ENCODE results near the gene FRMD4A. TPM values are rescaled to one million over a fixed set of nuclear protein-coding genes. Genes with fewer than 3 reads are reported as not detected.
"Not testable (repeated sequence)": the region's sequence is repeated elsewhere in the genome, so short reads cannot be mapped to it uniquely, and the experiment has no call there.

The FRMD4A gene
- total RNA-seq, 1 donor from 2014 or later, result 0.32 TPM

DNA sequence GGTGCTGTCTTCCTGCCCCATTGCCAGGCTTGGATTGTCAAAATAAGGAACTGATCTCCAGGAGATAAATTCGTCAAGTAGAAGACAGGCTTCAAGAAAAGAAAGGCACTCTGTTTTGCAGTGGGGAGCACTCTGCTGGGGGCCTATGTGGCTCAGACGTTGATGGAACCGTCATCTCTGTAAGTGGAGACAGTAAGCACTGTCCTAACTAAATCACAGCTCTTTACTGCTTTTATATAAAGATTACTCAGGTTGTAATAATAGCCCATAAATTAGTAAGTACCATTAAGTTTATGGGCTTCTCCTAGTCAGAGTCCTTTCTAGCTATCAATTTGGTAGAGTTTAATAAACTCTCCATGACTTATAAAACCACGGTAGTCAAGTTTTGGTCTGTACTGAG is 249.9 kb downstream of the FRMD4A start:
- H3K27me3 Mint-ChIP-seq (ENCODE audit: low read depth), result no peaks in the 10 kb centered on the region
- DNase-seq (ENCODE audit: low spot score), result no peak

DNA sequence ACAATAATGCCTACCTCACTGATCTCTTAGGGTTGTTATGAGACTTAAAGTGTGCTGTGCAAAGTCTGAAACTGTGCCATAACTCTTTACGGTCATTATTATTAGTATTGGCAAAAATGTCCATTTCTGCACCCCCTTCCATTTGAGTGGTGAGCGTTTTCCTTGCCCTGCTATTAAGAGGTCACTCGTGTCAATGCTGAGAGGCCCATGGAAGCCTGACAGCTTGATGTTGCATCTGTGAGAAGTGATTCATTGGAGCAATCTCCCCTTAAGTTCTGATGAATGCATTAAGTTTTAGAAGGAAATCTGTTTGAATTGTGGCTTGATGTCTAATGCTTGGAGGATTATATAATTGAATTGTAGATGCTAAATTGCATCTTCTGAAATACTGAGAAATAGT is 253.3 kb downstream of the FRMD4A start:
- H3K9me3 Mint-ChIP-seq, result no peaks in the 10 kb centered on the region
- intact Hi-C loops (cut with micrococcal nuclease), result no loop called here
- no peak overlapping the region for H3K4me3 Mint-ChIP-seq (ENCODE audit: low read depth)
- no peaks in the 10 kb centered on the region for H3K27me3 Mint-ChIP-seq (ENCODE audit: low read depth)
- H3K4me1 Mint-ChIP-seq (ENCODE audit: low read depth), result no peaks in the 10 kb centered on the region
- H3K27ac Mint-ChIP-seq, result no peak overlapping the region
- DNase-seq (ENCODE audit: low spot score), result no peak
- no peaks in the 10 kb centered on the region for H3K36me3 Mint-ChIP-seq (ENCODE audit: low read depth)

More for the DNA sequence above, 249.9 kb downstream of the FRMD4A start:
- no peaks in the 10 kb centered on the region for H3K4me1 Mint-ChIP-seq (ENCODE audit: low read depth)
- H3K4me3 Mint-ChIP-seq (ENCODE audit: low read depth), result no peak overlapping the region
- intact Hi-C loops (cut with micrococcal nuclease), result no loop called here
- no peak overlapping the region for H3K27ac Mint-ChIP-seq
- H3K9me3 Mint-ChIP-seq, result no peaks in the 10 kb centered on the region
- H3K36me3 Mint-ChIP-seq (ENCODE audit: low read depth), result no peaks in the 10 kb centered on the region

DNA sequence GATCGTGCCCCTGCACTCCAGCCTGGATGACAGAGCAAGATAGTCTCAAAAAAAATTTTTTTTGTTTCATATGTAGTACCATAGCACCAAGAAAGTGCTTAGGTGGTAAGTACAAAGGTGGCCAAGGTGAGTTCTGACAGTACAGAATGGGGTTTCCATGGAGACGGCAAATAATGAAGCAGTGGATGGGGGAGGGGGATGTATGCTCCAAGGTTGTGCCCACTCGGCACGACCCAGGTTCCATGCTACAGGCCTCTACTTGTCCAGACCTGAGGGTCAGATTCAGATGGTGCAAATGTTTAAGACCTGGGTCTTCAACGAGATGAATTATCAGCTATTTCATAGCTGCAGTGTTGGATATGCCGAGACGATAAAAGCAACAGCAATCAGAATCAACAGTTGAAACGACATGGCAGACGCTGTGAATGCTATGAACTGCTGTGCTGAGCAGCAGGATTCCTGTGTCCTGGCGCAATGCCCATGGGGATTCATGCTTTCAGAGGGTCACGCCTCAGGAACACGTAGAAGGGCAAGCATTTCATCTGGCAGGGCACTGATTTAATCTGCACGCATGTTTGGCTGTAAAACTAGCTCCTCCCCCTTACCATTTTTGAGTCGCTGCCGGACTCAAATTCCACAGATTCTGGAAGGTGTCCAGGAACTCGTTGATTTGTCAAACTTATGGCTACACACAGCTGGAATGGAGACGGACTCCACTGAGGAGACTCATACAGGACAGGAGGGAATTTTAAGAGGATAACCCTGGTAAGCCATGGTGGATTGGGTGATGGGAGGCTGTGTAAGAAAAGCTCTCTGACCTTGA is 256.5 kb downstream of the FRMD4A start:
- no peak overlapping the region for H3K4me3 Mint-ChIP-seq (ENCODE audit: low read depth)
- H3K9me3 Mint-ChIP-seq, result no peaks in the 10 kb centered on the region
- H3K27me3 Mint-ChIP-seq (ENCODE audit: low read depth), result no peaks in the 10 kb centered on the region
- intact Hi-C loops (cut with micrococcal nuclease), result no loop called here
- DNase-seq (ENCODE audit: low spot score), result no peak
- no peak overlapping the region for H3K27ac Mint-ChIP-seq
- no peaks in the 10 kb centered on the region for H3K4me1 Mint-ChIP-seq (ENCODE audit: low read depth)
- H3K36me3 Mint-ChIP-seq (ENCODE audit: low read depth), result no peaks in the 10 kb centered on the region

DNA sequence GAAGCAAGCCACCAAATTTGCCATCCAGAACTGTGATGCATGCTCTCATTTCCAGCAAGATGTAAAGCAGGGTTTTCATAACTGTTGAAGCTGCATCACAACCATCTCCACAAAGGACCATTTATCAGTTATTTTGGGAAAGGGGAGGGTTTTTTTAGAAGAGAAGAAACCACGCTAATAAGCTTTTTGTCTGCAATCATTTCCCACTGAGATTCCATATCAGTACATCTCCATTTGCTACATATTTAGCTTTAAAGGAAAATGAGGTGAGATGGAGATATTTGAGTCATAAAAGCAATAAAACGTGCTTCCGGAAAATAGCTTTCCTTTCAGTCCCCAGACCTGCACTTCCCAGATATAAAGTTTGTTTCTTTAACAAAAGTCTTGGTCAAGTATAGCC is 258.2 kb downstream of the FRMD4A start:
- Mint-ChIP-seq H3K9me3 (no peaks in the 10 kb centered on the region), H3K36me3 (ENCODE audit: low read depth) (no peaks in the 10 kb centered on the region), H3K27me3 (ENCODE audit: low read depth) (no peaks in the 10 kb centered on the region), H3K4me3 (ENCODE audit: low read depth) (no peak overlapping the region), H3K27ac (no peak overlapping the region), H3K4me1 (ENCODE audit: low read depth) (no peaks in the 10 kb centered on the region)
- DNase-seq (ENCODE audit: low spot score), result no peak
- intact Hi-C loops (cut with micrococcal nuclease), result no loop called here

- DNase-seq (ENCODE audit: low spot score), result no peak
- no peaks in the 10 kb centered on the region for H3K36me3 Mint-ChIP-seq (ENCODE audit: low read depth)
- intact Hi-C loops (cut with micrococcal nuclease), result no loop called here
- no peak overlapping the region for H3K4me3 Mint-ChIP-seq (ENCODE audit: low read depth)
- no peaks in the 10 kb centered on the region for H3K9me3 Mint-ChIP-seq
- no peak overlapping the region for H3K27ac Mint-ChIP-seq
- H3K27me3 Mint-ChIP-seq (ENCODE audit: low read depth), result no peaks in the 10 kb centered on the region
- no peaks in the 10 kb centered on the region for H3K4me1 Mint-ChIP-seq (ENCODE audit: low read depth)
Measured at GRCh38 chr10:14071956-14072355, 258.8 kb downstream of the FRMD4A start.

- no peak overlapping the region for H3K27ac Mint-ChIP-seq
Measured at GRCh38 chr10:14068601-14069250, 262.0 kb downstream of the FRMD4A start.

GRCh38 chr10:14067638-14068037 is 263.1 kb downstream of the FRMD4A start:
- H3K27me3 Mint-ChIP-seq (ENCODE audit: low read depth); H3K9me3 Mint-ChIP-seq; H3K36me3 Mint-ChIP-seq (ENCODE audit: low read depth); H3K27ac Mint-ChIP-seq; intact Hi-C loops (cut with micrococcal nuclease); DNase-seq (ENCODE audit: low spot score); H3K4me1 Mint-ChIP-seq (ENCODE audit: low read depth); H3K4me3 Mint-ChIP-seq (ENCODE audit: low read depth): not testable (repeated sequence)

More at GRCh38 chr10:14068601-14069250, 262.0 kb downstream of the FRMD4A start:
- no peak overlapping the region for H3K4me3 Mint-ChIP-seq (ENCODE audit: low read depth)
- no peak for DNase-seq (ENCODE audit: low spot score)
- no peaks in the 10 kb centered on the region for H3K27me3 Mint-ChIP-seq (ENCODE audit: low read depth)
- H3K36me3 Mint-ChIP-seq (ENCODE audit: low read depth), result no peaks in the 10 kb centered on the region
- H3K4me1 Mint-ChIP-seq (ENCODE audit: low read depth), result no peaks in the 10 kb centered on the region
- H3K9me3 Mint-ChIP-seq, result no peaks in the 10 kb centered on the region
- intact Hi-C loops (cut with micrococcal nuclease), result no loop called here

- intact Hi-C loops (cut with micrococcal nuclease), result no loop called here
- Mint-ChIP-seq H3K27me3 (ENCODE audit: low read depth) (no peaks in the 10 kb centered on the region), H3K27ac (no peak overlapping the region), H3K36me3 (ENCODE audit: low read depth) (no peaks in the 10 kb centered on the region), H3K9me3 (no peaks in the 10 kb centered on the region), H3K4me3 (ENCODE audit: low read depth) (no peak overlapping the region), H3K4me1 (ENCODE audit: low read depth) (no peaks in the 10 kb centered on the region)
- no peak for DNase-seq (ENCODE audit: low spot score)
Measured at GRCh38 chr10:14066106-14066505, 264.6 kb downstream of the FRMD4A start.

GRCh38 chr10:14063531-14064285 is 267.0 kb downstream of the FRMD4A start:
- Mint-ChIP-seq H3K27me3 (ENCODE audit: low read depth) (no peaks in the 10 kb centered on the region), H3K9me3 (no peaks in the 10 kb centered on the region), H3K36me3 (ENCODE audit: low read depth) (no peaks in the 10 kb centered on the region)

DNA sequence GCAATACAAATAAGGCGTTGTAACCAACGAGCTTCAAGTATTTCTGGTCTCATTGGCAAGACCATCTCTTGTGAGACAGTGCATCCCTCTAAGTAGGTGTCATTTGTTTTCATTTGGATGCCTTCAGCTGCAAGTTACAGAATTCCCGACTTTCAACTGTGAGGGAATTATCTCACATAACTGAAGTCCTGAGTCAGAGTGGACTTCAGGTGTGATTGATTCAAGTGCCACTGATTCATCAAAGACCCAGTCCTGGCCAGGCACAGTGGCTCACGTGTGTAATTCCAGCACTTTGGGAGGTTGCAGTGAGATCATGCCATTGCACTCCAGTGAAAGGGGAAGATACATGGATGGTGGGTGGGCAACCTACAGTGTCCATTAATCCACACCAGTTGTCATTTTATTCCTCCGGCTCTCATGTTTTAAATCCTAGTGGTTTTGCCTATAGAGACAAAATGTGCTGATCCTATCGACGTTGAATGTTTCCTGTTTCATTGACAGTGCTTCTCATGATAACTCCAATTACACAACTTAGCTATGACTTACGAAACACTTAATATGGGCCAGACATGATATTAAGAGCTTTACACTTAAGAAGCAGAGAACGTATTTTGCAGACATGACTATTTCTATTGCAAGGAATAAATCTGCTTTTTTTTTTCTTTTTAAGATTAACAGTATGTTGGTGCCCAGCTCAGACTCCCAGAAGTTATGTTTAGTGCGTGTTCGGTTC is 268.0 kb downstream of the FRMD4A start:
- no peak overlapping the region for H3K27ac Mint-ChIP-seq
- H3K27me3 Mint-ChIP-seq (ENCODE audit: low read depth), result no peaks in the 10 kb centered on the region
- H3K4me1 Mint-ChIP-seq (ENCODE audit: low read depth), result no peaks in the 10 kb centered on the region
- no peak for DNase-seq (ENCODE audit: low spot score)
- H3K4me3 Mint-ChIP-seq (ENCODE audit: low read depth), result no peak overlapping the region
- H3K9me3 Mint-ChIP-seq, result no peaks in the 10 kb centered on the region
- intact Hi-C loops (cut with micrococcal nuclease), result no loop called here
- no peaks in the 10 kb centered on the region for H3K36me3 Mint-ChIP-seq (ENCODE audit: low read depth)

More at GRCh38 chr10:14063531-14064285, 267.0 kb downstream of the FRMD4A start:
- Mint-ChIP-seq H3K4me1 (ENCODE audit: low read depth) (no peaks in the 10 kb centered on the region), H3K27ac (no peak overlapping the region), H3K4me3 (ENCODE audit: low read depth) (no peak overlapping the region)
- no peak for DNase-seq (ENCODE audit: low spot score)
- intact Hi-C loops (cut with micrococcal nuclease), result no loop called here

DNA sequence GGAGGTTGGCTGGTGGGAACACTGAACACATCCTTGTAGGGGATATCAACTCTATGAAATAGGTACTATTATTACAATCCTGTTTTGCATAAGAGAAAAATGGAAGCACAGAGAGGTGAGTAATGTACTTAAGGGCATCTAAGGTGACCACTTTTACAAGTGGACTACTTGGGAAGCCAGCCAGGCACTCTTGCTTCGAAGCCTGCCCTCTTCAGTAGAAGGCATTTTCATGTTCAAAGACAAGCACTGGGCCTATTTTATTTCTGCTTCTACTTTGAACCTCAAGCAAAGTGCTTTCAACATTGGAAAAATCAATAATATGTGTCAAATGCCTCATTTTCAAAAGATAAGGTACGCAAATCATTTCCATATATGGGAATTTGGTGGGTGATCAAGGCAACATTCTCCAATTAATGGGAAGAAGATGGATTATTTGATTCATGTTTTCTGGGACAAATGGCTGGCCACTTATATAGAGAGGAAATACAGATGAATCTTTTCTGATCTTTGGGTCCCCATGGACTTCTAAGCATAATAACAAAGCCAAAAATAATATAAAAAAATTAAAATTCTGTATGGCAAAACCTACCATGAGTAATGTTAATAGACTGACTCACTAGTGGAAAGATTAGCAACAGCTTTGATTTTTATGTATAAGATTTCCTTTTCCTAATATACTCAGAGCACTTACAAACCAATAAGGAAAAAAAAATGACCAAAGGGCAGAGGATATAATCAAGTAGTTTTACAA is 270.2 kb downstream of the FRMD4A start:
- Mint-ChIP-seq H3K36me3 (ENCODE audit: low read depth) (no peaks in the 10 kb centered on the region), H3K9me3 (no peaks in the 10 kb centered on the region), H3K27ac (no peak overlapping the region), H3K4me1 (ENCODE audit: low read depth) (no peaks in the 10 kb centered on the region), H3K4me3 (ENCODE audit: low read depth) (no peak overlapping the region), H3K27me3 (ENCODE audit: low read depth) (no peaks in the 10 kb centered on the region)
- no peak for DNase-seq (ENCODE audit: low spot score)
- intact Hi-C loops (cut with micrococcal nuclease), result no loop called here
